B cell (primary cell): ENCODE results near the gene ABCF3. TPM values are rescaled to one million over a fixed set of nuclear protein-coding genes. Genes with fewer than 3 reads are reported as not detected.

Experiments
- ATAC-seq: fragments of 200-7000 bp; cut with Tn5 transposase; one replicate; pipeline ENCODE4 v1.10.0; 2021; ENCODE audit warnings: low read depth, mild to moderate bottlenecking, moderate number of reproducible peaks, moderate library complexity
- CTCF ChIA-PET: fragments of 350-600 bp; sonication (Branson Sonifier 250); formaldehyde crosslinking; loops from one replicate; lab custom pipeline; 2021; ENCODE audit warnings: antibody characterized with exemption, inconsistent platforms; lab: Charles Lee
- POLR2A ChIA-PET: fragments of 350-600 bp; sonication (Branson Sonifier 250); formaldehyde crosslinking; loops from one replicate; lab custom pipeline; 2021; ENCODE audit warnings: antibody characterized with exemption; lab: Charles Lee
- DNase-seq: peaks from one replicate; pipeline ENCODE4 v3.0.0; 2013
- H2AFZ ChIP-seq: 2 replicates; pipeline ENCODE4 v1.6.1; 2012; ENCODE audit warnings: mild to moderate bottlenecking, low read depth, low read length; ENCODE audit not compliant: insufficient read depth, poor library complexity, severe bottlenecking
- H3K27ac ChIP-seq, 2 donors: 1 replicate in 1 of 2; 2 replicates in 1 of 2; pipeline ENCODE4 v1.5.1; 2012 to 2013; ENCODE audit warnings: low read length in 2 of 2, mild to moderate bottlenecking in 2 of 2, moderate library complexity in 1 of 2
- H3K27me3 ChIP-seq, 4 experiments: fragments of 200-600 bp in 1 of 4; sonication (generic) in 1 of 4; replicated peaks in 1 of 4; 1 replicate in 2 of 4; 2 replicates in 2 of 4; pipeline versions ENCODE4 v1.6.1 to v1.7.0; 2013 to 2016; ENCODE audit warnings: low read length in 3 of 4, mild to moderate bottlenecking in 2 of 4, mixed read lengths in 1 of 4, moderate library complexity in 1 of 4; ENCODE audit not compliant: insufficient read depth in 4 of 4, control insufficient read depth in 3 of 4; ENCODE audit errors: control extremely low read depth in 1 of 4
- H3K36me3 ChIP-seq, 2 experiments: replicated peaks in 1 of 2; 1 replicate in 1 of 2; 2 replicates in 1 of 2; pipeline versions ENCODE4 v1.6.1 to v1.7.1; 2013; ENCODE audit warnings: low read length in 1 of 2; ENCODE audit not compliant: insufficient read depth in 2 of 2, control insufficient read depth in 1 of 2; ENCODE audit errors: control extremely low read depth in 1 of 2, extremely low read depth in 1 of 2
- H3K4me1 ChIP-seq, 2 donors: fragments of 200-600 bp in 1 of 2; sonication (generic) in 1 of 2; 1 replicate in 1 of 2; 2 replicates in 1 of 2; pipeline versions ENCODE4 v1.5.1 to v1.6.1; 2013 to 2017; ENCODE audit warnings: low read length in 2 of 2; ENCODE audit not compliant: control insufficient read depth in 2 of 2, insufficient read depth in 2 of 2
- H3K4me2 ChIP-seq: replicated peaks from 2 replicates; pipeline ENCODE3; 2012; ENCODE audit warnings: mild to moderate bottlenecking, low read depth, low read length; ENCODE audit not compliant: poor library complexity, severe bottlenecking
- H3K4me3 ChIP-seq, 5 experiments: fragments of 200-600 bp in 1 of 5; sonication (generic) in 1 of 5; 1 replicate in 3 of 5; 2 replicates in 2 of 5; pipeline versions ENCODE4 v1.5.1 to v1.7.0; 2011 to 2016; ENCODE audit warnings: low read length in 4 of 5, mild to moderate bottlenecking in 4 of 5, low read depth in 2 of 5, control low read depth in 1 of 5, moderate library complexity in 1 of 5; ENCODE audit not compliant: insufficient read depth in 1 of 5; ENCODE audit errors: control extremely low read depth in 1 of 5, extremely low read depth in 1 of 5
- H3K79me2 ChIP-seq: fragments of 200-600 bp; sonication (generic); one replicate; pipeline ENCODE4 v1.6.0; 2016; ENCODE audit warnings: low read length; ENCODE audit not compliant: control insufficient read depth, insufficient read depth
- H3K9ac ChIP-seq: fragments of 200-600 bp; sonication (generic); 2 replicates; pipeline ENCODE4 v1.6.1; 2017; ENCODE audit warnings: mild to moderate bottlenecking, low read length, moderate library complexity
- H3K9me3 ChIP-seq, 3 donors: one replicate each; pipeline versions ENCODE4 v1.6.1 to v1.7.1; 2013; ENCODE audit warnings: low read length in 2 of 3; ENCODE audit not compliant: control insufficient read depth in 2 of 3, insufficient read depth in 1 of 3; ENCODE audit errors: control extremely low read depth in 1 of 3
- H4K20me1 ChIP-seq: 2 replicates; pipeline ENCODE4 v1.6.0; 2012; ENCODE audit warnings: mild to moderate bottlenecking, low read length; ENCODE audit not compliant: insufficient read depth, control insufficient read depth, poor library complexity, severe bottlenecking
- H3K27ac Mint-ChIP-seq: one replicate; pipeline ENCODE4 v1.8.0; 2021; ENCODE audit warnings: mixed read lengths
- H3K27me3 Mint-ChIP-seq: one replicate; pipeline ENCODE4 v1.8.0; 2021; ENCODE audit warnings: mixed read lengths
- H3K4me1 Mint-ChIP-seq: one replicate; pipeline ENCODE4 v1.8.0; 2021; ENCODE audit warnings: mixed read lengths
- H3K4me3 Mint-ChIP-seq: one replicate; pipeline ENCODE4 v1.8.0; 2021; ENCODE audit warnings: mixed read lengths
- H3K9me3 Mint-ChIP-seq: one replicate; pipeline ENCODE4 v1.8.0; 2022; ENCODE audit warnings: mixed read lengths; ENCODE audit not compliant: insufficient read depth
- EZH2 ChIP-seq: IDR thresholded peaks from 2 replicates; pipeline ENCODE4 v1.6.1; 2012; ENCODE audit warnings: borderline replicate concordance, low read depth, mild to moderate bottlenecking, moderate library complexity, low read length; ENCODE audit not compliant: insufficient read depth, poor library complexity, severe bottlenecking
- WGBS: methylation state at CpG from one replicate; pipeline ENCODE4 v1.1.5; 2013; ENCODE audit warnings: missing lambda C conversion rate; ENCODE audit not compliant: insufficient coverage; 5-methylcytosine and 5-hydroxymethylcytosine counted together
- intact Hi-C: fragments of 100-400 bp; cut with micrococcal nuclease; formaldehyde crosslinking; loops from one replicate; pipeline ENCODE4 v1.10.0; 2022
- polyA plus RNA-seq: library from polyadenylated mRNA; depleted of rRNA; stranded (reverse); fragments of >200 nt; gene quantifications from 2 replicates; pipeline ENCODE4 v1.2.3, GENCODE V29; 2012
- total RNA-seq, 2 donors: library from RNA; stranded (reverse); fragments of 120-200 nt in 1 of 2; gene quantifications; 1 replicate in 1 of 2; 2 replicates in 1 of 2; pipeline versions ENCODE4 v1.2.3 to v1.2.4, GENCODE V29; 2013 to 2022
- TF ChIP-seq, protein P1 (sequence below): fragments of 200-600 bp; IDR thresholded peaks from one replicate; pipeline ENCODE4 v1.8.0; 2022; ENCODE audit warnings: antibody characterized with exemption, mild to moderate bottlenecking

Gene ABCF3
- total and polyA plus RNA-seq, 2 donors (not counting 1 experiment from before 2014, with no cell fraction given): 74.0 to 115 TPM

GRCh38 chr3:184166671-184167070, 19.3 kb upstream of the ABCF3 start:
- ChIA-PET CTCF (no interaction called here), POLR2A (no interaction called here)
- Histone ChIP-seq H3K79me2 (peaks cover 39% of the 10 kb centered on the region), H3K9me3 (no peaks in the 10 kb centered on the region), H3K27me3 (no peaks in the 10 kb centered on the region), H3K27ac (no peak overlapping the region), H3K9ac (no peak overlapping the region), H3K4me3 (no peak overlapping the region), H3K36me3 (peaks cover 0 to 57% of the 10 kb centered on the region in 2 experiments), H3K4me1 (no peaks in the 10 kb centered on the region), H3K4me2 (no peak overlapping the region), H4K20me1 (peaks cover 27% of the 10 kb centered on the region), H2AFZ (no peak overlapping the region)
- TF ChIP-seq, protein P1, sequence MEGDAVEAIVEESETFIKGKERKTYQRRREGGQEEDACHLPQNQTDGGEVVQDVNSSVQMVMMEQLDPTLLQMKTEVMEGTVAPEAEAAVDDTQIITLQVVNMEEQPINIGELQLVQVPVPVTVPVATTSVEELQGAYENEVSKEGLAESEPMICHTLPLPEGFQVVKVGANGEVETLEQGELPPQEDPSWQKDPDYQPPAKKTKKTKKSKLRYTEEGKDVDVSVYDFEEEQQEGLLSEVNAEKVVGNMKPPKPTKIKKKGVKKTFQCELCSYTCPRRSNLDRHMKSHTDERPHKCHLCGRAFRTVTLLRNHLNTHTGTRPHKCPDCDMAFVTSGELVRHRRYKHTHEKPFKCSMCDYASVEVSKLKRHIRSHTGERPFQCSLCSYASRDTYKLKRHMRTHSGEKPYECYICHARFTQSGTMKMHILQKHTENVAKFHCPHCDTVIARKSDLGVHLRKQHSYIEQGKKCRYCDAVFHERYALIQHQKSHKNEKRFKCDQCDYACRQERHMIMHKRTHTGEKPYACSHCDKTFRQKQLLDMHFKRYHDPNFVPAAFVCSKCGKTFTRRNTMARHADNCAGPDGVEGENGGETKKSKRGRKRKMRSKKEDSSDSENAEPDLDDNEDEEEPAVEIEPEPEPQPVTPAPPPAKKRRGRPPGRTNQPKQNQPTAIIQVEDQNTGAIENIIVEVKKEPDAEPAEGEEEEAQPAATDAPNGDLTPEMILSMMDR: no peak
- no peak for TF ChIP-seq EZH2
- intact Hi-C loops: no loop called here
- H3K4me1 Mint-ChIP-seq: no peaks in the 10 kb centered on the region
- peak overlapping the region; percentile 32 for H3K27ac Mint-ChIP-seq
- 94% methylated on average over 5 of the region's 6 CpGs for WGBS
- H3K27me3 Mint-ChIP-seq: no peaks in the 10 kb centered on the region
- ATAC-seq (no peak), DNase-seq (no peak)
- no peak overlapping the region for H3K4me3 Mint-ChIP-seq
- no peaks in the 10 kb centered on the region for H3K9me3 Mint-ChIP-seq

DNA sequence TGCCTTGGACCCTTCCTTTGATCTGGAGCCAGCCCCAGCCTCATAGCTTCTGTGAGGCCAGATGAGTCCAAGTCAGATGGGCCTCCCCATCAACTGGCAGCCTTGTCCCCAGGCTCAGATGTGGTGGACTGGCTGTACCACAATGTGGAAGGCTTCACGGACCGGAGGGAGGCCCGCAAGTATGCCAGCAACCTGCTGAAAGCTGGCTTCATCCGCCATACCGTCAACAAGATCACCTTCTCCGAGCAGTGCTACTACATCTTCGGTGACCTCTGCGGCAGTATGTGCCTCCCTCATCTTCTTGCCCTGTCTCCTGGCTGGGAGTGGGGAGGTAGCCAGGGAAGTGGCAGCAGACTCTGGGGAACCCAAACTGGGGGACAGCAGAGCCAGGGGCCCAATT, 18.2 kb upstream of the ABCF3 start:
- 97% methylated on average over 8 of the region's 8 CpGs for WGBS
- Histone ChIP-seq H3K9me3 (no peaks in the 10 kb centered on the region), H3K79me2 (peaks cover 28% of the 10 kb centered on the region), H3K36me3 (peaks cover 0 to 56% of the 10 kb centered on the region in 2 experiments), H3K4me3 (no peak overlapping the region), H3K9ac (no peak overlapping the region), H3K27ac (no peak overlapping the region), H3K4me2 (no peak overlapping the region), H2AFZ (no peak overlapping the region), H4K20me1 (peaks cover 22% of the 10 kb centered on the region), H3K4me1 (no peaks in the 10 kb centered on the region), H3K27me3 (no peaks in the 10 kb centered on the region)
- DNase-seq (no peak), ATAC-seq (no peak)
- intact Hi-C loops: no loop called here
- Mint-ChIP-seq H3K27me3 (no peaks in the 10 kb centered on the region), H3K27ac (no peak overlapping the region), H3K4me3 (no peak overlapping the region), H3K9me3 (no peaks in the 10 kb centered on the region), H3K4me1 (no peaks in the 10 kb centered on the region)
- TF ChIP-seq, protein P1: no peak
- TF ChIP-seq EZH2: no peak
- ChIA-PET CTCF (interaction anchor here (0.9 kb wide), 1 partner anchor 150 kb away, joined by 3 read pairs; the partner anchor contains the start of gene ABCC5), POLR2A (interaction anchor here (0.6 kb wide), 1 partner anchor 1420 kb away, joined by 11 read pairs; no protein-coding TSS in a partner anchor)
